Neural cell (in vitro differentiated cells): Measurements from ENCODE around the gene FGD3. TPM values are rescaled to one million over a fixed set of nuclear protein-coding genes. Genes with fewer than 3 reads are reported as not detected.

Source experiments
- H2AFZ ChIP-seq: fragments of 200-600, 300-800 bp; sonication (generic), shearing (Covaris generic); 2 replicates; pipeline ENCODE4 v1.6.0; 2014; ENCODE audit warnings: low read depth, mild to moderate bottlenecking, antibody characterized with exemption, low read length, moderate library complexity
- H3F3A ChIP-seq: fragments of 200-600 bp; shearing (Covaris generic); 2 replicates; pipeline ENCODE4 v1.6.1; 2016; ENCODE audit warnings: mild to moderate bottlenecking, moderate library complexity, mixed read lengths, antibody characterized with exemption, low read length; ENCODE audit not compliant: insufficient read depth, poor library complexity, severe bottlenecking
- H3K27ac ChIP-seq: fragments of 200-600, 300-800 bp; sonication (generic), shearing (Covaris generic); 2 replicates; pipeline ENCODE4 v1.5.1; 2014; ENCODE audit warnings: mild to moderate bottlenecking, low read length, moderate library complexity
- H3K27me3 ChIP-seq: fragments of 300-800, 200-600 bp; sonication (generic), shearing (Covaris generic); 2 replicates; pipeline ENCODE4 v1.6.0; 2014; ENCODE audit warnings: mild to moderate bottlenecking, low read depth, low read length, moderate library complexity; ENCODE audit not compliant: insufficient read depth
- H3K36me3 ChIP-seq: fragments of 300-800, 200-600 bp; sonication (generic), shearing (Covaris generic); 2 replicates; pipeline ENCODE4 v1.5.1; 2014; ENCODE audit warnings: mild to moderate bottlenecking, antibody characterized with exemption, low read length, moderate library complexity; ENCODE audit not compliant: insufficient read depth
- H3K4me2 ChIP-seq: fragments of 300-800, 200-600 bp; sonication (generic), shearing (Covaris generic); 2 replicates; pipeline ENCODE4 v1.6.0; 2014; ENCODE audit warnings: mild to moderate bottlenecking, low read length
- H3K4me3 ChIP-seq: fragments of 300-800, 200-600 bp; sonication (generic), shearing (Covaris generic); 2 replicates; pipeline ENCODE4 v1.5.1; 2014; ENCODE audit warnings: mild to moderate bottlenecking, low read length, moderate library complexity
- H3K79me2 ChIP-seq: fragments of 200-600 bp; shearing (Covaris generic); replicated peaks from 2 replicates; pipeline ENCODE4 v1.6.0; 2014; ENCODE audit warnings: mild to moderate bottlenecking, low read length, moderate library complexity; ENCODE audit not compliant: insufficient read depth
- H3K9ac ChIP-seq: fragments of 300-800, 200-600 bp; sonication (generic), shearing (Covaris generic); 2 replicates; pipeline ENCODE4 v1.6.1; 2016; ENCODE audit warnings: mild to moderate bottlenecking, low read length, mixed read lengths
- H3K9me2 ChIP-seq: fragments of 200-600 bp; shearing (Covaris generic); 2 replicates; pipeline ENCODE4 v1.6.1; 2016; ENCODE audit warnings: mild to moderate bottlenecking, low read length, mixed read lengths; ENCODE audit not compliant: insufficient read depth
- H3K9me3 ChIP-seq: fragments of 200-600, 300-800 bp; sonication (generic), shearing (Covaris generic); 2 replicates; pipeline ENCODE4 v1.6.1; 2016; ENCODE audit warnings: mild to moderate bottlenecking, mixed run types, low read length, moderate library complexity, mixed read lengths
- H4K20me1 ChIP-seq: fragments of 200-600 bp; shearing (Covaris generic); 2 replicates; pipeline ENCODE4 v1.6.1; 2016; ENCODE audit warnings: mild to moderate bottlenecking, mixed run types; ENCODE audit not compliant: insufficient read depth
- EP300 ChIP-seq: fragments of 450-650 bp; conservative IDR thresholded peaks from 2 replicates; pipeline ENCODE4 v1.6.1; 2014; ENCODE audit warnings: antibody characterized with exemption, mild to moderate bottlenecking, moderate library complexity; ENCODE audit not compliant: poor library complexity, severe bottlenecking
- EZH2 ChIP-seq: fragments of 200-600, 300-800 bp; shearing (Covaris generic), sonication (generic); IDR thresholded peaks from 2 replicates; pipeline ENCODE4 v1.6.1; 2014; ENCODE audit warnings: antibody characterized with exemption, low read length, borderline replicate concordance, mild to moderate bottlenecking; ENCODE audit not compliant: insufficient read depth, poor library complexity, severe bottlenecking
- MXI1 ChIP-seq: fragments of 450-650 bp; conservative IDR thresholded peaks from 2 replicates; pipeline ENCODE4 v1.6.1; 2014; ENCODE audit warnings: antibody characterized with exemption, mild to moderate bottlenecking; ENCODE audit not compliant: poor library complexity, severe bottlenecking
- POLR2AphosphoS5 ChIP-seq: IDR thresholded peaks from 2 replicates; pipeline ENCODE4 v1.6.1; 2012
- RAD21 ChIP-seq: fragments of 450-650 bp; conservative IDR thresholded peaks from 2 replicates; pipeline ENCODE4 v1.6.1; 2014; ENCODE audit warnings: antibody characterized with exemption, mild to moderate bottlenecking, moderate library complexity
- REST ChIP-seq: IDR thresholded peaks from 2 replicates; pipeline ENCODE4 v1.6.1; 2012; ENCODE audit warnings: borderline replicate concordance
- SMC3 ChIP-seq: fragments of 450-650 bp; conservative IDR thresholded peaks from 2 replicates; pipeline ENCODE4 v1.6.1; 2014; ENCODE audit warnings: antibody characterized with exemption, mild to moderate bottlenecking, moderate library complexity; ENCODE audit not compliant: poor library complexity
- TAF1 ChIP-seq: IDR thresholded peaks from 2 replicates; pipeline ENCODE4 v1.6.1; 2012; ENCODE audit warnings: low read depth
- polyA plus RNA-seq: library from polyadenylated mRNA; depleted of rRNA; stranded (reverse); fragments of >200 nt; gene quantifications from 2 replicates; pipeline ENCODE4 v1.2.3, GENCODE V29; 2014
- TF ChIP-seq, protein P1 (sequence below): fragments of 450-650 bp; IDR thresholded peaks from 2 replicates; pipeline ENCODE4 v1.5.1; 2014; ENCODE audit warnings: antibody characterized with exemption, mild to moderate bottlenecking, moderate library complexity; ENCODE audit not compliant: poor library complexity, severe bottlenecking

FGD3 gene
- polyA plus RNA-seq, 1 donor from 2014 or later: 8.3 TPM

DNA sequence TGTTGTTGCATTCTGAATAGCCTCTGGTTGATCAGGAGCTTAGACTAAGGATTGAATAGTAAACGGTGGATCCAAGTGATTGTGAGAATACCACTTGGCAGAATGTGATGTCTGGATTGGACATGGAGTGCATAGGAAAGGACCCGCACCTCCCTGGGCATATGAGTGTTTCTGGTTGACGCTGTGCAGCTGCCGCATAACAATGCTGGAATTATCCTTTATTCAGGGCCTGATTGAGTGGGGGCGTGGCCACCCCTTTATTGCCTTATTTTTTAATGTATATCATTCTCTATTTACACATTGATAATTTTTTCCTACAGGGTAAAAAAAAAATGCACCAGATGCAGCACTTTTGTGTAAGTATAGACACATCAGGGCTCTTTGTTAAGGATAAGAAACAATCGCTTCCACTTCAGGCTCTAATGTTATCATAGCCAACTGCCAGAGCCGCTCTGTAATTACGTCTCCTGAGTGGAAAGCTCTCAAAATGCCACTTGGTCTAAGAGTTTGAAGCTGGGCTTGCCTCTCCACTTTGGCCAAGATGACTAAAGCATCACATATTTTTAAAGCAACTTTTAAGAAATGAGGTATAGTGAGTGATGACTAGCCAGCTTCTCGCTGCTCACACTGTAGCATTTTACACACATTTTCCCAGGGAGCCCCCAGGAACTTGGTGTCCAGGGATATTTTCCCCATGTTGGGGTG lies 5.7 kb downstream of the FGD3 start:
- Histone ChIP-seq H3K79me2 (peaks cover 8% of the 10 kb centered on the region), H3K4me2 (no peak overlapping the region), H3K9me3 (no peaks in the 10 kb centered on the region), H4K20me1 (no peaks in the 10 kb centered on the region), H3K36me3 (no peaks in the 10 kb centered on the region), H3F3A (no peaks in the 10 kb centered on the region), H2AFZ (peak overlapping the region; percentile 24), H3K27me3 (no peaks in the 10 kb centered on the region), H3K9me2 (no peaks in the 10 kb centered on the region), H3K4me3 (peak overlapping the region; percentile 4), H3K9ac (peak overlapping the region; percentile 34), H3K27ac (peak overlapping the region; percentile 51)
- TF ChIP-seq POLR2AphosphoS5: no peak
- no peak for TF ChIP-seq MXI1
- no peak for TF ChIP-seq REST
- TF ChIP-seq, protein P1, sequence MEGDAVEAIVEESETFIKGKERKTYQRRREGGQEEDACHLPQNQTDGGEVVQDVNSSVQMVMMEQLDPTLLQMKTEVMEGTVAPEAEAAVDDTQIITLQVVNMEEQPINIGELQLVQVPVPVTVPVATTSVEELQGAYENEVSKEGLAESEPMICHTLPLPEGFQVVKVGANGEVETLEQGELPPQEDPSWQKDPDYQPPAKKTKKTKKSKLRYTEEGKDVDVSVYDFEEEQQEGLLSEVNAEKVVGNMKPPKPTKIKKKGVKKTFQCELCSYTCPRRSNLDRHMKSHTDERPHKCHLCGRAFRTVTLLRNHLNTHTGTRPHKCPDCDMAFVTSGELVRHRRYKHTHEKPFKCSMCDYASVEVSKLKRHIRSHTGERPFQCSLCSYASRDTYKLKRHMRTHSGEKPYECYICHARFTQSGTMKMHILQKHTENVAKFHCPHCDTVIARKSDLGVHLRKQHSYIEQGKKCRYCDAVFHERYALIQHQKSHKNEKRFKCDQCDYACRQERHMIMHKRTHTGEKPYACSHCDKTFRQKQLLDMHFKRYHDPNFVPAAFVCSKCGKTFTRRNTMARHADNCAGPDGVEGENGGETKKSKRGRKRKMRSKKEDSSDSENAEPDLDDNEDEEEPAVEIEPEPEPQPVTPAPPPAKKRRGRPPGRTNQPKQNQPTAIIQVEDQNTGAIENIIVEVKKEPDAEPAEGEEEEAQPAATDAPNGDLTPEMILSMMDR: no peak
- no peak for TF ChIP-seq RAD21
- no peak for TF ChIP-seq EP300
- no peak for TF ChIP-seq TAF1
- no peak for TF ChIP-seq SMC3
- TF ChIP-seq EZH2: no peak

- Histone ChIP-seq H3K4me3 (no peak overlapping the region), H3K27ac (no peak overlapping the region), H4K20me1 (no peaks in the 10 kb centered on the region), H3K9me3 (no peaks in the 10 kb centered on the region), H3K9me2 (no peaks in the 10 kb centered on the region), H3K27me3 (no peaks in the 10 kb centered on the region), H3K4me2 (no peak overlapping the region), H3K79me2 (peaks cover under 1% of the 10 kb centered on the region), H3F3A (no peaks in the 10 kb centered on the region), H2AFZ (no peak overlapping the region), H3K36me3 (no peaks in the 10 kb centered on the region), H3K9ac (no peak overlapping the region)
- TF ChIP-seq REST (no peak), TAF1 (no peak), POLR2AphosphoS5 (no peak), RAD21 (no peak), EP300 (no peak), SMC3 (no peak), EZH2 (no peak), MXI1 (no peak)
- TF ChIP-seq, protein P1: no peak
Observed at GRCh38 chr9:92954049-92954861, 6.9 kb downstream of the FGD3 start.
